C1 segment of cervical spinal cord (tissue), 14 donors: ENCODE measurements around the gene TNNT3.
"Not testable (repeated sequence)": the region's sequence is repeated elsewhere in the genome, so short reads cannot be mapped to it uniquely, and the experiment has no call there.

Source experiments
- DNase-seq, 14 donors: peaks; one replicate each; lab custom pipeline; 2025; lab: John Stamatoyannopoulos, UW

TNNT3 gene

DNA sequence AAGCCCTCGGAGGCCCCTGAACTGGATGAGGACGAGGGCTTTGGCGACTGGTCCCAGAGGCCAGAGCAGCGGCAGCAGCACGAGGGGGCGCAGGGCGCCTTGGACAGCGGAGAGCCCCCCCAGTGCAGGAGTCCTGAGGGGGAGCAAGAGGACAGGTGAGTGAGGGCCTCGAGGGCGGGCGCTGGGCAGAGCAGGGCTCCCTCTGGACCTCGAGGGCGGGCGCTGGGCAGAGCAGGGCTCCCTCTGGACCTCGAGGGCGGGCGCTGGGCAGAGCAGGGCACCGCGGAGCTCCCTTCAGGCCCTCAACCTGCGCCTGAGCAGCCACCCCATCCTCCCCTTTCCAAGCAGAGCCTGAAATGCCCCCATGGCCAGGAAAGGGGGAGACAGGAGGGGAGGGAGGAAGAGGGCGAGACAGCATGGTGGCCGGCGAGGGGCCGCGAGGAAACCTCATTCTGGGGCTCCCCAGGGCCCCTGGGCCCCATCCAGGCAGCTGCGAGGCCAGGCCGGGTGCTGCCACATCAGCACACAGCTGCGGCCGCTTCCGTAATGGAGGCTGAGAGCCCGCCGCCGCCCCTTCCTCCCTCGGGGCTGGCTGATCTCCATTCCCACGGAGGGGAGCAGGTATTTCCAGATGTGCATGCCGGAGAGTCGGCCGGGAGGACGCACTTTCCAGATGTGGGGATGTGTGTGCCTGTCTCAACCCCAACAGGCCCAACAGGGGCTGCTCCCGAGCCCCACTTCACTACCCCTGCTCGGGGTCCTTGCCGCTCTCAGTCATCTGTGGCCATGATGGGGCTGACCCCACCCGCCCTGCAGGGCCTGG, 37.9 kb upstream of the TNNT3 start:
- DNase-seq: no peak

DNA sequence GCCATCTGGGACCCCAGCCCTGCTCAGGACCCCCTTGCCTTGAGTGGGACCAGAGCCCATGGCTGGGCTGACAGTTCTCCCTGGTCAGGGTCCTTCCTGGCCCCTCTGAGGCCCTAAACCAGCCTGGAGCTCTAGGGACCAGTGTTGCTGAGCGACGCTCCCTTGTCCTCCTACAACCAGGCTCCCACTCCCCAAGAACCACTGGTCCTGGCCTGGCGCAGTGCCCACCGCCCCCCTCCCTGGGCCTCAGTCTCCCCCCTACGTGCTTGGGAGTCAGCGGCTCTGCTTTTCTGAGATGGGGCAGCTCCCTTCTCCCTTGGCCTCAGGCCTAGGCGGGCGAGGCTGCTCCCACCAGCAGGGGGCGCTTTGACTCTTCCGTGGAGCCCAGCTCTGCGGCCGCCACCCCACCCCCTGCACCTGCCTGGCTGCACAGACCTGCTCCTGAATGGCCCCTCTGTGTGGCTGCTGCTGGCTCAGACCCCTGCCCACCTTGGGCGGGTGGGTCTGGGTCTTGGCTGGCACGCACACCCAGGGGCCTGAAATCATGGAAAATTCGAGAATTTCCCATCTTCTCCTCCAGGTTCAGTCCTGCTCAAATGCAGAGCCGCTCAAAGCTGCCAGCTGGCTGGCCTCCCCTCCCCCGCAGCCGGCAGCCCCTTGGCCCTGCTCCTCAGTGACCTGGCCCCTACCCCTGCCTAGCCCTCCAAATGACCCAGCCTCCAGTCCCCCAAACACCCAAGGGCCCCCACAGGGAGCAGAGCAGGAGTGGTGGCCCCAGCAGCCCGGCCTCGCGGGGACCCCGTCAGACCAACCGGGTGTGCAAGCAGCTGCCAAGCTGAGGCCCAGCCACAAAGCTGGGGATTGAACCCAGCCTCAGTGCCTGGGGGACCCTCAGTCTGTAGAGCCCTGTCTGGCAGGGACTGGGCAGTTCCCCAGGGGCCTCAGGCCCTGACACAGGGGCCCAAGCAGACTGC, 37.0 kb upstream of the TNNT3 start:
- DNase-seq: peak in 8 of 14 donors; percentile 13 to 71 (median 42)

DNA sequence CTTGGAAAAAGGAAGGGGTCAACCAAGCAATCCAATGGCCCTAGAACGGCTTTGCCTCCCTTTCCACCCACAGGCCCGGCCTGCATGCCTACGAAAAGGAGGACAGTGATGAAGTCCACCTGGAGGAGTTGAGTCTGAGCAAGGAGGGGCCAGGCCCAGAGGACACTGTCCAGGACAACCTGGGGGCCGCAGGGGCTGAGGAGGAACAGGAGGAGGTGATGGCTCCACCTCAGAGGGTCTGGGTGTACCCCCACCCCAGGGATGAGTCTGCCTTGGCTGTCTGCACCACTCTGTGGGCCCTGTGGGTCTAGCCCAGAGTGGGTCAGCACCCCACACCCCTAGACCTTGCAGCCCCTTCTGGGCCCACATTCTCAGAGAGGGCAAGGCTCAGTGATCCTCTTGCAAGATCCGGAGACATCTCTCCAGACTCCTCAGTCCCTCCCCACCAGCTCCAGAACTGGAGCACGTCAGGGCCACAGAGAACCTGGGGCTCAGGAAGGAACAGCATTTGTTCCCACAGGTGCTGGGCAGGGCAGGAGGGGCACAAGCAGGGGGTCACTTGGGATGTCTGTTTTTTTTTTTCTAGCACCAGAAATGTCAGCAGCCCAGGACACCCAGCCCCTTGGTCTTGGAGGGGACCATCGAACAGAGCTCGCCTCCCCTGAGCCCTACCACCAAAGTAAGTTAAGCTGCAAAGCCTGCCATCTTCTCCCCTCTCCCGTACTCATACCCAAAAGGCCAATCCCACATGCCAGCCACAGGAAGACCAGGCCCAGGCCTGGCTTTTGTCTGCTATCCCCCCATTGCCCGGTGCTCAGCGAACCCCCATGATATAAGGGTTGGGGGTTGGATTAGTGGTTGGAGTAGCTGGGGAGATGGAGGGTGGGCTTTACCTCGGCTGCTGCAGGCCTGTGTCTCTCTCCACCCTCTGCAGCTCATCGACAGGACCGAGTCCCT, 35.9 kb upstream of the TNNT3 start:
- no peak for DNase-seq

GRCh38 chr11:1884303-1884700, 35.2 kb upstream of the TNNT3 start:
- DNase-seq: no peak

DNA sequence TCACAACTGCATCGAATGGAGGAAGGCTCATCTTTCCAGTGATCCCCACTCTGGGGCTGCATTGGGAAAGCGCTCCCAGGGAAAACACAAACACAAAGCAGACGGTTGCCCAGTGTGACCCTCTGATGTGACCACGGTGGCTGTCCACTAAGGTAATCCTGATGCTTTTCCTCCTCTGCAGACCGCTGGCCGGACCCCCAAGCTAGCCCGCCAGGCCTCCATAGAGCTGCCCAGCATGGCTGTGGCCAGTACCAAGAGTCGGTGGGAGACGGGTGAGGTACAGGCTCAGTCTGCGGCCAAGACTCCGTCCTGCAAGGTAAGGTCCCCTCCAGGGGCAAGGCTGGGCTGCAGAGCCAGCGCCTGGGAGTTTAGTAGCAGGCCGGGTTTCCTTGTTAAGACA, 33.0 kb upstream of the TNNT3 start:
- not testable (repeated sequence) for DNase-seq

GRCh38 chr11:1887451-1888346, 31.8 kb upstream of the TNNT3 start:
- no peak for DNase-seq

- no peak for DNase-seq
Observed at GRCh38 chr11:1888347-1888753, 31.2 kb upstream of the TNNT3 start.

DNA sequence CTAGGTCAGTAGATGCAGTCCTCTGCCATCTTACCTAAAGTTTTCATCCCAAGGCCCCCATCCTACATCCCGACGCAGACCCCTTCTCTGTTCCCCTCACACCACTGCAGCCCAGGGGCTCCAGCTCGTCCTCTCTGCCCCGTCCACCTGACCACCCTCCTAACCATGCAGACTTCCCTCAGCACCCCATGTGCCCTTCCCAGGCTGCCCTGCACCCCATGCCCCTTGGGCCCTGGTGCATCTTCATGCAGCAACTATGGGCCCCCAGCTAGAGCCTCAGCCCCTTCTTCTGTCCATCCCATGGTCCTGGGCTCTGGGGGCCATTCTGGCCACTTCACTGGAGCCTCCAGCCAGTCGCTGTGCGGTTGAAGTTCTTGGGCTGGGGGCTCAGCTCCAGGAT, 30.7 kb upstream of the TNNT3 start:
- DNase-seq: no peak

GRCh38 chr11:1889224-1889930, 30.1 kb upstream of the TNNT3 start:
- DNase-seq: no peak

GRCh38 chr11:1889941-1890855, 29.3 kb upstream of the TNNT3 start:
- no peak for DNase-seq

- DNase-seq: no peak
Observed at GRCh38 chr11:1890856-1891830, 28.4 kb upstream of the TNNT3 start.

DNA sequence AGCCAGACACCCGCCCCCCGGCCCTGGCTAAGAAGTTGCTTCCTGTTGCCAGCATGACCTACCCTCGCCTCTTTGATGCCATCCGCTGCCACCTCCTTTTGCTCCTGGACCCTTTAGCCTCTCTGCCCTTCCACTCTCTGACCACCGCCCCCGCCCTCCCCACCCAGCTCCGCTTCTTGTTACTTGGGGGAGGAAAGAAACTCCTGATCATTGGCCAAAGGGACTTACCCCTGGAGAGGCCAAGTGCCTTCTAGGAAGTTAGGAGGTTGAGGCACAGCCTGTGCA, 27.7 kb upstream of the TNNT3 start, which contains the start of gene PRR33:
Gene PRR33, minus strand, starts transcription at position 65 of the 285 bp plus-strand sequence. CDS start 1,311 bp downstream, outside the sequence.
- no peak for DNase-seq

GRCh38 chr11:1892116-1892515, 27.4 kb upstream of the TNNT3 start:
- DNase-seq: no peak

DNA sequence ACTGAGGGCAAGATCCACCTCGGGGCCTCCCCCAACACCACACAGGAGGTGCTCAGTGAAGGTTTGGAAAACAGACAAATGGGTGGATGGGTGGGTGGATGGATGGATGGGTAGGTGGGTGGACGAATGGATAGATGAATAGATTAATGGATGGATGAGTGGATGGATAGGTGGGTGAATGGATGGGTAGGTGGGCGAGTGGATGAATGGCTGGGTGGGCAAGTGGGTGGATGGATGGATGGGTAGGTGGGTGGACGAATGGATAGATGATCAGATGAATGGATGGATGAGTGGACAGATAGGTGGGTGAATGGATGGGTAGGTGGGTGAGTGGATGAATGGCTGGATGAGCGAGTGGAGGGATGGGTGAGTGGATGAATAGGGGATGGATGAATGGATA, 26.9 kb upstream of the TNNT3 start:
- no peak for DNase-seq

DNA sequence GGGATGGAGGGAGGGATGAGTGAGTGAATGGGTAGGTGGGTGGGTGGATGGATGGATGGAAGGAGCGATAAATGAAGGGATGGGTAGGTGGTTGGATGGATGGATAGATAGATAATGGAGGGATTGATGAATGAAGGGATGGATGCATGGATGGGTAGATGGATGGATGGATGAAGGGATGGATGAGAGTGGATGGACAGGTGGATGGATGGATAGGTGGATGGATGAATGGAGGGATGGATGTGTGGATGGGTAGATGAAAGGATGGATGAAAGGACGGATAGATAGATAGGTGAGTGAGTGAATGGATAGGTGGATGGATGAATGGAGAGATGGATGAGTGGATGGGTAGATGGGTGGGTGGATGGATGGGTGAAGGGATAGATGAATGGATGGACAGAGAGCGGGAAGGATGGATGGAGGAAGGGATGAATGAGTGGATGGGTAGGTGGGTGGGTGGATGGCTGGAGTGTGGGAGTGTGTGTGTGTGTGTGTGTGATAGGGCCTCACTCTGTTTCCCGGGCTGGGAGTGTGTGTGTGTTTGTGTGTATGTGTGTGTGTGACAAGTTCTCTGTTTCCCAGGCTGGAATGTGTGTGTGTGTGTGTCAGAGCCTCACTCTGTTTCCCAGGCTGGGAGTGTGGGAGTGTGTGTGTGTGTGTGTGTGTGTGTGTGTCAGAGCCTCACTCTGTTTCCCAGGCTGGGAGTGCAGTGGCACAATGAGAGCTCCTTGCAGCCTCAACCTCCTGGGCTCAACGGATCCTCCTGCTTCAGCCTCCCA, 25.7 kb upstream of the TNNT3 start:
- DNase-seq: no peak

GRCh38 chr11:1894759-1895158, 24.7 kb upstream of the TNNT3 start:
- no peak for DNase-seq

DNA sequence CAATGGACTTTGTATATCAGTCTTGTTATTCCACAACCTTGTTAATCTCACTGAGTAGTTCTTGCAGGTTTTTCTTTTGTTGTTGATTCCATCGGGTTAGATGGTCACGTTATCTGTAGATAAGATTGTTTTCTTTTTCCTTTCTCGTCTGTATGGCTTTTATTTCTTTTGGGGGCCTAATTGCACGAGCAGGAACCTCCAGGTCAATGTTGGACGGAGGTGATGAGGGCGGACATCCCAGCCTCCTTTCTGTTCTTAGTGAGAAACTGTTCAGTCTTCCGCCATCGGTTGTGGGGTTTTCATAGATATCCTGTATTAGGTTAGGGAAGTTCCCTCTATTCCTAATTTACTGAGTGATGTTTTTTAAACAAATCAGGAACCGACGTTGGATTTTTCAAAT, 23.0 kb upstream of the TNNT3 start:
- no peak for DNase-seq
